ENCODE results near the gene ARFIP1. TPM values are rescaled to one million over a fixed set of nuclear protein-coding genes. Genes with fewer than 3 reads are reported as not detected.
"Not testable (repeated sequence)": the region's sequence is repeated elsewhere in the genome, so short reads cannot be mapped to it uniquely, and the experiment has no call there.

ARFIP1 gene
- total RNA-seq, 4 donors from 2014 or later, result 8.4 to 11.9 (median 9.7) TPM

DNA sequence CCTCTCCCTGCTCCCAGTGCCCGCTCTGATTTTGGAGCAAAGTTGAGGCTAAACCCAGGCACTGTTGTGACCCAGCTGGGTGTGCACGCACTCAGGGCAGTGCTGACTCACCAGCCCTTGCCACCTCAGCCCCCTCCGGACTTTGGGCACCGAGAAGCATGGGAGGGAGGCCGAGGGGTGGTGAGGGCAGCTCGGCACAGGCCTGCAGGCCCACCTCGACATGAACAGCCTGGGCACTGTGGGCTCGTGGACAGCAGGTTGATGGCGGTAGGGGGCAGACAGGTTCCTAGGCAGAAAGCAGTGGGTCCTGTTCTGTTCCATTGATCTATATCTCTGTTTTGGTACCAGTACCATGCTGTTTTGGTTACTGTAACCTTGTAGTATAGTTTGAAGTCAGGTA lies 31.1 kb upstream of the ARFIP1 start:
- intact Hi-C loops (cut with DNase I; ENCODE audit: low total_unique reads) (no loop called here), in situ Hi-C loops (cut with MboI; ENCODE audit: low sequenced_read_pairs in 4 of 4) (no loop called here)
- ATAC-seq (no peak), DNase-seq (no peak)
- Histone ChIP-seq H3K36me3 (no peaks in the 10 kb centered on the region), H3K4me1 (no peaks in the 10 kb centered on the region), H3K9me3 (peaks cover 0 to 8% (median 0%) of the 10 kb centered on the region in 3 donors), H3K27me3 (no peaks in the 10 kb centered on the region), H3K27ac (no peak overlapping the region), H3K4me3 (no peak overlapping the region)
- TF ChIP-seq, protein P1, sequence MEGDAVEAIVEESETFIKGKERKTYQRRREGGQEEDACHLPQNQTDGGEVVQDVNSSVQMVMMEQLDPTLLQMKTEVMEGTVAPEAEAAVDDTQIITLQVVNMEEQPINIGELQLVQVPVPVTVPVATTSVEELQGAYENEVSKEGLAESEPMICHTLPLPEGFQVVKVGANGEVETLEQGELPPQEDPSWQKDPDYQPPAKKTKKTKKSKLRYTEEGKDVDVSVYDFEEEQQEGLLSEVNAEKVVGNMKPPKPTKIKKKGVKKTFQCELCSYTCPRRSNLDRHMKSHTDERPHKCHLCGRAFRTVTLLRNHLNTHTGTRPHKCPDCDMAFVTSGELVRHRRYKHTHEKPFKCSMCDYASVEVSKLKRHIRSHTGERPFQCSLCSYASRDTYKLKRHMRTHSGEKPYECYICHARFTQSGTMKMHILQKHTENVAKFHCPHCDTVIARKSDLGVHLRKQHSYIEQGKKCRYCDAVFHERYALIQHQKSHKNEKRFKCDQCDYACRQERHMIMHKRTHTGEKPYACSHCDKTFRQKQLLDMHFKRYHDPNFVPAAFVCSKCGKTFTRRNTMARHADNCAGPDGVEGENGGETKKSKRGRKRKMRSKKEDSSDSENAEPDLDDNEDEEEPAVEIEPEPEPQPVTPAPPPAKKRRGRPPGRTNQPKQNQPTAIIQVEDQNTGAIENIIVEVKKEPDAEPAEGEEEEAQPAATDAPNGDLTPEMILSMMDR (IDR thresholded peaks at IDR 0.05 in 4 of 5, conservative IDR thresholded peaks at IDR 0.05 in 1 of 5), result no peak
- no peak for TF ChIP-seq POLR2A (IDR thresholded peaks at IDR 0.05)

DNA sequence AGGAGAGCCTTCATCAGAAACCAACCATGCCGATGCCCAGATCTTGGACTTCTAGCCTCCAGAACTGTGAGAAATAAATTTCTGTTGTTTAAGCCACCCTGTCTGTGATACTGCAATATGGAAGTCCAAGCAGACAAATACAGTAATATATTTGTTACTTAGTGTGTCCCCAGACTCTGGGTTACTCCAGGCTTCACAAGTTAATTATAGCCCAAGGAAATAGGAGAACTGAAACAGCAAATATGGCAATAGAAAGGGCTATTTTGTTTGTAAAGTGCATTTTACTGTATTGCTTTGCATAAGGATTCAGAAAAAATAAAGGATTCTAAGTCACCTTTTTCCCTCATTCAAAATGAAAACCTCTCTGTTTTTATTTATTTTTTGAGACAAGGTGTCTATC lies 16.0 kb upstream of the ARFIP1 start:
- no peaks in the 10 kb centered on the region for H3K27me3 ChIP-seq
- ATAC-seq (no peak), DNase-seq (no peak)
- no peak overlapping the region for H3K4me3 ChIP-seq
- H3K4me1 ChIP-seq, result peaks cover 0 to 9% of the 10 kb centered on the region in 2 donors
- H3K27ac ChIP-seq, result no peak overlapping the region
- in situ Hi-C loops (cut with MboI; ENCODE audit: low sequenced_read_pairs in 4 of 4), result no loop called here
- TF ChIP-seq, protein P1 (IDR thresholded peaks at IDR 0.05 in 4 of 5, conservative IDR thresholded peaks at IDR 0.05 in 1 of 5), result no peak
- no peak for TF ChIP-seq POLR2A (IDR thresholded peaks at IDR 0.05)
- H3K36me3 ChIP-seq, result no peaks in the 10 kb centered on the region
- no peaks in the 10 kb centered on the region for H3K9me3 ChIP-seq
- intact Hi-C loops (cut with DNase I; ENCODE audit: low total_unique reads), result no loop called here

DNA sequence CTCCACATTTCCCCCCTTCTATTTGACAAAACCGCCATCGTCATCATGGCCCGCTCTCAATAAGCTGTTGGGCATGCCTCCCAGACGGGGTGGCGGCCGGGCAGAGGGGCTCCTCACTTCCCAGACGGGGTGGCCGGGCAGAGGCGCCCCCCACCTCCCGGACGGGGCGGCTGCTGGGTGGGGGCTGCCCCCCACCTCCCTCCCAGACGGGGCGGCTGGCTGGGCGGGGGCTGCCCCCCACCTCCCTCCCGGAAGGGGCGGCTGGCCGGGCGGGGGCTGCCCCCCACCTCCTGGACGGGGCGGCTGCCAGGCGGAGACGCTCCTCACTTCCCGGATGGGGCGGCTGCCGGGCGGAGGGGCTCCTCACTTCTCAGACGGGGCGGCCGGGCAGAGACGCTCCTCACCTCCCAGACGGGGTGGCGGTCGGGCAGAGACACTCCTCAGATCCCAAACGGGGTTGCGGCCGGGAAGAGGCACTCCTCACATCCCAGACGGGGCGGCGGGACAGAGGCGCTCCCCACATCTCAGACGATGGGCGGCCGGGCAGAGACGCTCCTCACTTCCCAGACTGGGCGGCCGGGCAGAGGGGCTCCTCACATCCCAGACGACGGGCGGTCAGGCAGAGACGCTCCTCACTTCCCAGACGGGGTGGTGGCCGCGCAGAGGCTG lies 14.6 kb upstream of the ARFIP1 start:
- intact Hi-C loops (cut with DNase I; ENCODE audit: low total_unique reads); ATAC-seq: not testable (repeated sequence)

GRCh38 chr4:152771741-152772533 lies 7.8 kb upstream of the ARFIP1 start:
- no peaks in the 10 kb centered on the region for H3K9me3 ChIP-seq
- intact Hi-C loops (cut with DNase I; ENCODE audit: low total_unique reads), result no loop called here
- H3K4me1 ChIP-seq, result no peaks in the 10 kb centered on the region
- no peak overlapping the region for H3K27ac ChIP-seq
- in situ Hi-C loops (cut with MboI; ENCODE audit: low sequenced_read_pairs in 4 of 4), result no loop called here
- TF ChIP-seq POLR2A (IDR thresholded peaks at IDR 0.05), result no peak
- TF ChIP-seq, protein P1 (IDR thresholded peaks at IDR 0.05 in 4 of 5, conservative IDR thresholded peaks at IDR 0.05 in 1 of 5), result no peak
- H3K4me3 ChIP-seq, result no peak overlapping the region
- H3K36me3 ChIP-seq, result no peaks in the 10 kb centered on the region
- H3K27me3 ChIP-seq, result no peaks in the 10 kb centered on the region
- ATAC-seq (no peak), DNase-seq (no peak)

More for the DNA sequence above, 14.6 kb upstream of the ARFIP1 start:
- H3K27ac ChIP-seq; H3K36me3 ChIP-seq; H3K4me3 ChIP-seq; DNase-seq; H3K27me3 ChIP-seq; H3K9me3 ChIP-seq; H3K4me1 ChIP-seq; in situ Hi-C loops (cut with MboI; ENCODE audit: low sequenced_read_pairs in 4 of 4): not testable (repeated sequence)

- in situ Hi-C loops (cut with MboI; ENCODE audit: low sequenced_read_pairs in 4 of 4), result no loop called here
These were observed 6.4 kb upstream of the ARFIP1 start for GRCh38 chr4:152773339-152773738.

More at GRCh38 chr4:152773339-152773738, 6.4 kb upstream of the ARFIP1 start:
- no peak for DNase-seq
- Histone ChIP-seq H3K9me3 (no peaks in the 10 kb centered on the region), H3K4me1 (no peaks in the 10 kb centered on the region), H3K27me3 (no peaks in the 10 kb centered on the region), H3K27ac (no peak overlapping the region), H3K4me3 (no peak overlapping the region), H3K36me3 (no peaks in the 10 kb centered on the region)
- TF ChIP-seq, protein P1 (IDR thresholded peaks at IDR 0.05 in 4 of 5, conservative IDR thresholded peaks at IDR 0.05 in 1 of 5), result no peak
- TF ChIP-seq POLR2A (IDR thresholded peaks at IDR 0.05), result no peak
- ATAC-seq, result no peak
- intact Hi-C loops (cut with DNase I; ENCODE audit: low total_unique reads), result no loop called here

Measured in gastrocnemius medialis (tissue), 4 donors.